Stimulated activated CD8-positive, alpha-beta memory T cell treated with anti-CD3 and anti-CD28 coated beads, Interleukin-7, amount 100 ng/mL, for 4 hours (primary cell): Measurements from ENCODE around the gene NRG3.
"Not testable (repeated sequence)": the region's sequence is repeated elsewhere in the genome, so short reads cannot be mapped to it uniquely, and the experiment has no call there.

Source experiments
- DNase-seq, 2 donors: peaks; one replicate each; pipeline ENCODE4 v3.0.0-alpha.2; 2020; ENCODE audit warnings: low read depth in 2 of 2

NRG3 gene

DNA sequence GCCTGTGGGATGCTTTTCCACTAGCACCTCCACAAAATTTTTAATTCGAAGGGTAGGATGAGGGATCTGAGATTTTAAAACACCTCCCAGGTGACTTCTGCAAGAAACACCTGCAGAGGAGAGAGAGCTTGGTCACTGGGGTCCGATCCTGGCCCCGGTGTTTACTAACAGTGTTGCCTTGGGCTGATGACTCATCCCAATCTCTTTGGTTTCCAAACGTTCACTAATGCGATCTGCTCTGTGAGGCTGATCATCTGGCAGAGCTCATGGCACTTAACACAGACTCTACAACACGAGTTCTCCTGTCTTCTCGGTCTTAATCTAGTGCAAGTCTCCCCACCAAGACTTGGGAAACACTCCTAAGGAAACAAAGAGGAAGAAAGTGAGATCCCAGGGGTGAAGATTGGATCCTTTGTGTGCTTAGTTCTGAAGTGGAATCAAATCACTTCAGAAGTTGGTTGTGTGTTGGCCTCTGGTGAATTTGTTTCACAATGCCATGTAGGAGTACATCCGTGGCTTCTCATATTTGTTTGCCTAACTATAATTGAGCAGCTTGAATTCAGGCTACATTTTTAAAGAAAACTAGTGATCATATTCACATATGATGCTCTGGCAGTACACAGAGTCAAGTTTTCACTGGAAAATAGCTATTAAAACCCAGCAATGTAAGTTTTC is 407.9 kb downstream of the NRG3 start:
- no peak for DNase-seq

DNA sequence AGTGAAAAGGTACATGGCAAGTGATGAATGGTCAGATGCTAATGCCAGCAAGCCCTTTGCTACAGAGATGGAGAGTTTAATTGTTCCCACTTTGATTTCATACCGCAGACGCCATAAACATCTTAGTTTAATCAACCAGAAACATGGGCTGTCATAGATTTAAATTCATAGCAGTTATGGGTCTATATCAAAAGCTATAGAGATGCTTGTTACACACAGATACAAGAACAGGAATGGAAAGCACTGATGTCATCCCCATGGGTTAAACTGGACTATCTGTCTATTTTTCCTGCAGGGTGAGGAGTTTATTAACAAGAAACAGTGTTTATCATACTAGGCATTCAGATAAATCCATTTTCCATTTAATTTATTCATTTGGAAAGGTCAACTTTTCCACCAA is 409.2 kb downstream of the NRG3 start:
- DNase-seq, result no peak

DNA sequence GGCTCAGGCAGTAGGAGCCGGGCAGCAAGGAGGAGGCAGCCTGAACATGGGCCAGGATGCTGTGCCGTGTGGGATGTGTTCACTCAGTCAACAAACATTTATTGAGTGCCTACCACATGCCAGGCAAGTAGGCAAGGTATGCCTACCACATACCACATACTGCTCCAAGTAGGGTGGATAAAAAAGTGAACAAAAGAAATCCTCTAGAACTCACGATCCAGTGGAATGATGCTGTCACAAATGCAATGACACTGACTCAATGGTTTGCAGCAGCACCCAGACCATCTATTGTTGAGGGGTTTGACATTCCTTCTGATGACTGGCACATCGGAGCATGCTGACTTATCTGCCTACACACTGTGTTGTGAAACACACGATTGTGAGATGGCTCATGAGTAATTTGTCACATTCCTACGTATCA is 413.5 kb downstream of the NRG3 start:
- no peak for DNase-seq

DNA sequence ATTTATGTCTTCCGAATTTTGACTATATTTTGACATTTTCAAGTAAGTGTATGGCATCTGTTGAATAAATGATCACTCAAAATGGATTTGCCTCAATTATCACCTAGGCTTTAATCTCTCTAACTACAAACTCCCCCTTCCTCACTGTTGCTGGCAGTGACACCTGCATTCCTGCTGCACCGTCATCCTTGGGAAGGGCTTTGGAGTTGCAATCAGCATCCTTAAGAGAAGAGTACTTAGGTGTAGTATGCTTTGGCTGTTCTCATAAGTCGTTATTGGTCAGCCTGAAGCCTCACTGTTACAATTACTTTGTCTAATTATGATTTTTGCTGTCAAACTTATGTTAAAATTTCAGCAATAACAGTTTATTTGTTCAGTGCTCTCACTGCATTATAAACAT is 415.0 kb downstream of the NRG3 start:
- DNase-seq, result no peak

DNA sequence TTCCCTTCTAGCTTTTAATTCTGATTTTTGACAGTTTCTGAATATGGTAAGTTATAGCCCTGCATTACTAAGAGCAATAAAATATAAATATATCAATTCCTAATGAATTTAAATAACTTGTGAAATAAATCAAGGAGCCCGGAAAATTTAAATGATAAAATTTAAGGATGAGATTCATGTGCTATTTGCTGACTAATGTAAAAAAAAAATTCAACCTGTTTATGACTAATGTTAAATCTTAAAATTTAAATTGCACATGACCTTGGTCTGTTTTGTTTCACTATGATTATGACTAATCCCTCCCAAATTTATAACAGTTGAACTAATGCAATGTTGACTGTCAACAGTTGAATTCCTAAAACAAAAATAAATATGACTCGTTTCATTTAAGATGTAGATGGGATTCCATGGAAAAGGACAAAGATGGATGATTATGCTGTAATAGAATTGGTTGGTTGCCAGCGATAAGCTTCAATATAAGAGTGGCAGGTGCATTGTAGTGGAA is 419.9 kb downstream of the NRG3 start:
- DNase-seq, result no peak

DNA sequence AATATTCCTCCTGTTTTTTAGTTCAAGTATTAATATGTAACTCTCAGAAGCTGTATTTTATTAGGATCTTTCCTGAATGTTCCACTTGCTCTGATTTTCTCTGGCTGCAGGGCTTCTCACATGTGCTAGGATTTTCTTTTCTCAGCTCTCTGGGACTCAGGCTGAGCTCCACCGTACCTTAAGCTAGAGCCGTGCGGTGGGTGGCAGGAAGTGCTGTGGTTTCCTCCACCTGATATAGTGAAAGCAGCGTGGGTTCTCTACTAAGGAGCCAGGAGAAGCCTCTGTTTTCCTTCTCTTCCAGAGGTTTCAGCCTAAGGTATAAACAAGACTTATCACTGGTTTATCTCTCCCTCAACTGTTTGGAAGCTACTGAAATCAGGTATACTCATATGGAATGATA is 433.6 kb downstream of the NRG3 start:
- DNase-seq, result no peak

DNA sequence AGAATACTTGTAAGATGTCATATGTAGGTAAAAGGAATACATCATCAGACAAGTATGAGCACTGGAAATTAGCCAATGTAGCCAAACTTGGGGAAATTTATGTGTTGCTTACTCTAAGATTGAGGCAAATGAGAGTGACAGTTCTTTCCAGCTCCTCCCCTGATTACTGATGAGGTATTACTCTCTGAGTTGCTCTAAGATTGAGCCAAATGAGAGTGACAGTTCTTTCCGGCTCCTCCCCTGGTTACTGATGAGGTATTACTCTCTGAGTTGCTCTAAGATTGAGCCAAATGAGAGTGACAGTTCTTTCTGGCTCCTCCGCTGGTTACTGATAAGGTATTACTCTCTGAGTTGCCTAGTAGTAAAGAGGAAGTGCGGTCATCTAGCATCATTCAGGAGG is 435.8 kb downstream of the NRG3 start:
- DNase-seq, result no peak

DNA sequence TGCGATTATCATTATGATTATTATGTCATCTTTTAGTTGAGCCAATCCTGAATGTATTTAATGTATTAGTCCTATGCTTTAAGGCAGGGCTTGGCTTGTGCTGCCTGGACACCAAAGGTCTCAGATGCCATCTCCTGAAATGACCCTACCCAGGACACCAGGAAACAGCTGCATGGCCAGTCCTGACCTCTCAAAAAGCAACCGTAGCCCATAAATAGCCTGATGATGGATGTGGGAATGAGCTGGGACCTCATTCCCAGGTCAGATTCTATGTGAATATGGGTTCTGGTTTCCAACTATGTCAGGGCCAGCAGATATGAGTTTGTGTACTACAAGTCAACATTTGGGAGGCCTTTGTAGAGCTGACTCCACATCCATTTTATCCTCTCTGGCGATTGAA is 438.4 kb downstream of the NRG3 start:
- no peak for DNase-seq

DNA sequence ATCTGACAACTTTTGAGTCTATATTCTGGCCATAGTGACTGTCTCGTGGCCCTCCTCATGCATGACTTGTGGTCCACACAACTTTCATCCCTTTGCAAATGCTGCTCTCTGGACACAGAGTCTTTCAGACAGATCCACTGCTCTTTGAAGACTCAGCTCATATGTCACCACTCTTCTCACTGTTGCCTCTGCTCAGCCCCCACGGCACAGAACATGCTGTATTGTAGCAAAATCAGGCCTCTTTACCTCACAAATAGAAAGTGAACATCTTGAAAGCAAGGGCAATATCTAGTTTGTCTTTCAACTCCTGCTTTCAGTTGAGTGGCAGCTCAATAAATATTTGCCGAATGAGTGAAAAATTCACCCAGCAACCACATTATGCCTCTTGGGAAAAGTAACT is 443.5 kb downstream of the NRG3 start:
- DNase-seq, result no peak

DNA sequence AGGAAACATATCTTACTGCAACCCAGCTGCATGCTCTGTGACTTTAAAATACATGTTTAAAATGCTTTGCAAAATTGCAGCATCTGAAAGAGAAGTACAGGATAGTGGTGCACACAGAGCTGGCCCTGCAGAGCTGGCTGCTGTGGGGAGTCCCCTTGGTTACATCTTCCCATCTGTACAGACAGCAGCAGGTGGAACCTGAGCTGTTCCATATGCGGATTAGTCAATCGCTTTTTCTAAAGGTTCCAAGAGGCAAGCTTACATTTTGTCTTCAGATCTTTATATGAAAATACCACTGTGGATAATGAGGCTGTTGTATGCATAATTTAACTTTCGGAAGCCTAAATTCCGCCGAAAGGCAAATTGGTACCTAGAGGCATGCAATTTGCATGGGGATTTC is 444.1 kb downstream of the NRG3 start:
- no peak for DNase-seq

DNA sequence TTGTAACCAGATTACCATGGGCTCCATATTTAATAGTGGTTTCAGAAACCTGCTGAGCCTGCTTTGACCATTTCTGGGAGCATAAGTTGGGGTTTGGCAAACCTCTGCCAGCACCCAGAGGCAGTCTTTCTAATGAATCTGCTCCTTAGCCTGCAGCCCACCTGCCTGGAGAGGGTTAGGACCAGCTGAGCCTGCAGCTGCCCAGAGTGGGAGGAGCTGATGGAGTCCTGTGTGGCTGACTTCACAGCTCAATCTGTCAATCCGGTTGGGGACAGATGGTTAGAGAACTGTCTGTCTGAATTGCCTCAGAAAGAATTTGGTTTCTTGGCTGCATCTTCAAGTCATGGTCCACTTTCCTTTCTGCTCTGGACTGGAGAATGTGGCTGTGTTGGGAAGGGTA is 444.6 kb downstream of the NRG3 start:
- DNase-seq, result no peak

DNA sequence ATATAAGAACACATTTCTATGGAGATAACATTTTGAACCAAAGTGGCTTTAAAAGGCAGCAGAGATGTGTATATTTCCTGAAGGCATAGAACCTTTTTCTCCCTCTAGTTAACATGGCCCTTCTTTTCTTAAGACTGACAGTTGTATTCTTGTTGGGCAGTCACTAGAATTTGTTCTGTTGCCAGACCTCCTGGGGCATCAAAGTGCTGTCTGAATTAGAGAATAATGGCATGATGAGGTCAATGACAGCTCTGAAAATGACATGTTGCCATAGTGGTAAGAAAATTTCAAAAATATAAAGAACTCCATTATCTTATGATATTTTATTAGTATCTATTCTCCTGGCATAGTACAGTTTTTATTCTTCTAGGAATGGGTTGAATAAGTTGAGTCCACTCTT is 446.7 kb downstream of the NRG3 start:
- DNase-seq, result no peak

DNA sequence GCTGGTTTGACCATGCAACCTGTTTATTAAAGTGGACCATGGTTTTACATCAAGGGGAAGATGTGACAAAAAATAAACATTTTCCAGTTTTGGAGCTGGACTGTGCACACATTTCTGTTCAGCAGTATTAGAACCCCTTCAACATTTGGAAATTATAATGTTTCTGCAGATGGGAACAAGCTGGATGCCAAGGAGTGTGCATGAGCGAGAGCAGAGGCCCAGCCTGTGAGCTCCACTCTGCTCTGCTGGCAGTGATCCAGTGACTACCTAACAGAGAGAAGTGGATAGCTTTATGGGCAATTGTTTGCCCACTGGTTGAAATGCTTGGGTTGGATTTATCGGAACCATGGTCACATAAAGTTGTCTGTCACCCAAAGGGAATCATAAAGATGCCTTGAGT is 456.7 kb downstream of the NRG3 start:
- no peak for DNase-seq

DNA sequence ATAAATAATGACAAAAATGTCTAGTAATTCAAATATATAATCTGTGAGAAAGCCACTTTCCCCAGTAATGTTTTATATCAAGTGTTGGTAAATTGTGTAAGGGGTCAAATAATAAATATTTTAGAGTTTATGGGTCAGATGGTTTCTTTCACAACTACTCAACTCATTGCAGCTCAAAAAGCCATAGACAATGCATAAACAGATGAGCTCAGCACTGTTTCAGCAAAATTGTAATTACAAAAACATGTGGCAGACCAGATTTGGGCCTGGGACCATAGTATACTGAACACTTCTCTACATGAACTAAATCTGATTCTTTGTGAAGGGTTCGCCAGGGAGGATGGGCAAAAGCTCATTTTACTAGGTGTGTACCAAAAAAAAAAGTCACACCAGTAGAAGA is 460.8 kb downstream of the NRG3 start:
- no peak for DNase-seq

DNA sequence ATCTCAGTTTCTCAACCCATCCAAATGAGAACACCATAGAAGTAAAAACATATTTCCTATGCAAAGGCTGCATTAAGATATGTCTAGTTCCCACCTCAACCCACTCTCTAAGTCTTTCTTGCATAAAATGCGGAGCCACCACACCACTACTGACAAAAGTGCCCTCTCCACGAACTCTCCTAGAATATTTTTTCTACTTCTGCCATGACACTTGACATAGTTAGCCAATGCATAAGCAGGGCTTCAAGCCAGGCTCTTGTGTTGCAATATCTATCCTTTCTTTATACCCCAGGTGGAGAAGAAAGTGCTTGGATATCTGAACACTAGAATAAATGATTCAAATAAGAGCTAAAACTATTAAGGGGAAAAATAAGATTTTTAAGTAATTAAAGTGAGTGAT is 465.2 kb downstream of the NRG3 start:
- no peak for DNase-seq

DNA sequence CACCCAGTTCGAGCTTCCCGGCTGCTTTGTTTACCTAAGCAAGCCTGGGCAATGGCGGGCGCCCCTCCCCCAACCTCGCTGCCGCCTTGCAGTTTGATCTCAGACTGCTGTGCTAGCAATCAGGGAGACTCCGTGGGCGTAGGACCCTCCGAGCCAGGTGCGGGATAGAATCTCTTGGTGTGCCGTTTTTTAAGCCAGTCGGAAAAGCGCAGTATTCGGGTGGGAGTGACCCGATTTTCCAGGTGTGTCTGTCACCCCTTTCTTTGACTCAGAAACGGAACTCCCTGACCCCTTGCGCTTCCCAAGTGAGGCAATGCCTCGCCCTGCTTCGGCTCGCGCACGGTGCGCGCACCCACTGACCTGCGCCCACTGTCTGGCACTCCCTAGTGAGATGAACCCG is 474.6 kb downstream of the NRG3 start:
- DNase-seq, result not testable (repeated sequence)

DNA sequence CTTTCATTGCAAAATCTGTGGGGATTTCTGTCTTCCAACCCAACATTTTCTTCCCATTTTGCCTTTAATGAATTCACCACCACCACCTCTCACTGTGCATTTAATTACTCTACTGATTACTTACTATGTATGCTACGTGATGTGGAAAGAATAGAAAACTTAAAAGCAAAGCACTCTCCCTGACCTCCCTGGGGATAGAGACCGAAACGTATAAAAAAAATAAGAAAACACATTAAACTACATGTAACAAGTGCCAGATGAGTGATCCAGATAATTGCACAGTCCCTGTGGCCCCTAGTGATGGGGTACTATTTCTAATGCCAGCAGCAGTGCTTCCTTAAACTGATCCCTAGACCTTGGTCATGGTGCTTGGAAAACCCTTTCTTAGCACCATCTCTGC is 478.4 kb downstream of the NRG3 start:
- DNase-seq, result no peak

DNA sequence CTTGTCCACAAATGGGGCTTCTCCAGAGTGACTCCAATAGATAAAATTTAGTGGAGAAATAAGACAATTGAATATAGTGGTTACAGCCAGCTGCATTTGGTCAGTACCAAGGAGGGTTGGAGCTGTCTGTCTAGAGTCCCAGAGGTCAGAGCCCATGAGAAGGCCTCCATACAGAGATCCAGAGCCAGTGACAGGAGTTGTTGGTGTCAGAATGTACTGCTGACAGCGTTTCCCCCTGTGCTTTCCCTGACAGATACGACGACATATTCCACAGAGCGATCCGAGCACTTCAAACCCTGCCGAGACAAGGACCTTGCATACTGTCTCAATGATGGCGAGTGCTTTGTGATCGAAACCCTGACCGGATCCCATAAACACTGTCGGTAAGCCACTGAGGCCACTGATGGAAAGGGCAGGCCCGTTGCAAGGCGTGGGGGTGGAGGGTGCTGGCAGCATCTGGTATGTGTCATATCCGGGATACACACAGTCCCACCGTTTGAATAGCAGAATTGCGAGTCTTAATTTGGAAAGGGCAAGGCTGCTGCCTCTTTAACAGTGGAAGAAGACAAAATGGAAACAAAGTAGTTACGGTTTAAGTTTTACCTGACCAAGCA is 483.6 kb downstream of the NRG3 start:
- DNase-seq, result no peak

DNA sequence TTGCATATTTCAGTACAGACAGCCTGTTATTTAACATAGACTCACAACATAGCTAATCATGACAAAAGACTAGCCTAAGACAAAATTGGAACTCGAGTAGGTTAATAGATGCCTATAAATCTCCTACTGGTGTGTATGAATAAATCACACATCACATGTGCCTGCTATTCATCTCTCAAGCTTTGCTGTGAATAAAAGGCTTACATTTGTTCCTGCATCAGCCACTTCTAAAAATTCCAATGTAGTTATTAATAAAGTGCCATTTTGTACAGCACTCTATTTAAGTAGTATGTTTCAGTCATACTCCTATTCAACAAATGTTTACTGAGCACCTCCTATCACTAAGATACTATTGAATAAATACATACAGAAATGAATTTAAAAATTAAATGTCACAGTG is 486.3 kb downstream of the NRG3 start:
- DNase-seq, result no peak

DNA sequence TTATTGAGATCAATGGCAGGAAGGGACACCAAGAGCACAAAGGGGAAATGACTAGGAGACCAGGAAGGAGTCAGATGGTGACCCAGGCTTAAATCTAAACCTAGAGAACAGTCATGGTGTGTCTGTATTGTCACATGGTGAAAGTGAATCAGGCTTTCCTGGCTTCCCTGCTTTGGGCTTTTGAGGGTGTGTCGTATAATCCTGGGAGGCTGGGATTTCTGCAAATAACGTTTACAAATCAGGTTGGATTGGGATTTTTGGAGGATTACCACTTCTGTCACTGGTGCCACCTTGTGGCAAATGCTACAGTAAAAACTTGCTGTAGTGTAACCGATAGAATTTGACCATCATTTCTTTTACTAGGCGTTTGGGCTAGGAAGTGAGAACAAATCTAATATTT is 502.6 kb downstream of the NRG3 start:
- no peak for DNase-seq

DNA sequence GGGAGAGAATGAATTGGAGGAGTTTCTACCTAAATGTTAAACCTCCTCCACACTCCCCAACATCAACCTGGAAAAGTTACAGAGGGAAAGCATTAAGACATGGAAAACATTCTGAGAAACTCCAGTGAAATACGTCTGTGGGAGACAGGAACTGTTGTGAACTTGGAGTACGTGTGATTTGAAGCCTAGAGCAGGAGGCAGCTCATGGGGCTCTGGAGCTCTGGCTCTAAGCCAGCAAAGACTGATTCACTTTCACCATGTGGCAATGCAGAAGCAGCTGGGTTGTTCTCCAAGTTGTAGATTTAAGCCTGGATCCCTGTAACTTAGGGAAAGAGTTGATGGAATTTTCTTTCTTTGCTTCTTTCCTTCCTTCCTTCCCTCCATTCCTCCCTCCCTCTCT is 503.2 kb downstream of the NRG3 start:
- no peak for DNase-seq

DNA sequence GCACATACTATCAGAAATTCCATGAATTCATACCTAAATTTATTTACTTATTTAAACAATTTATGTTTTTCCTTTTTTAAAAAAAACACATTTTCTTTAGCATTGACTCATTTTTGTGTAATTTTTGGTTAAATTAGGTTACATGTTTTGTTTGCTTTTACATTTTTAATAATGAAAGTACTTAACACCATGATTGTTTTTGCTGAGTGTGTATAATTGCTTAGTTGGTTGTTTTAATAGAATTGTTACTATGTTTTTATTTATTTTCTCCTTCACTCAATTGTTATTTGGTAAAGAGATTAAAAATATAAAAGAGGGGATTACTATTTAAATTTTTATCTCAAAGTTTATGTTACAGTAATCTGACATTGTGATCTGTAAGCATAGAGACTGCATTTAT is 508.4 kb downstream of the NRG3 start:
- no peak for DNase-seq

DNA sequence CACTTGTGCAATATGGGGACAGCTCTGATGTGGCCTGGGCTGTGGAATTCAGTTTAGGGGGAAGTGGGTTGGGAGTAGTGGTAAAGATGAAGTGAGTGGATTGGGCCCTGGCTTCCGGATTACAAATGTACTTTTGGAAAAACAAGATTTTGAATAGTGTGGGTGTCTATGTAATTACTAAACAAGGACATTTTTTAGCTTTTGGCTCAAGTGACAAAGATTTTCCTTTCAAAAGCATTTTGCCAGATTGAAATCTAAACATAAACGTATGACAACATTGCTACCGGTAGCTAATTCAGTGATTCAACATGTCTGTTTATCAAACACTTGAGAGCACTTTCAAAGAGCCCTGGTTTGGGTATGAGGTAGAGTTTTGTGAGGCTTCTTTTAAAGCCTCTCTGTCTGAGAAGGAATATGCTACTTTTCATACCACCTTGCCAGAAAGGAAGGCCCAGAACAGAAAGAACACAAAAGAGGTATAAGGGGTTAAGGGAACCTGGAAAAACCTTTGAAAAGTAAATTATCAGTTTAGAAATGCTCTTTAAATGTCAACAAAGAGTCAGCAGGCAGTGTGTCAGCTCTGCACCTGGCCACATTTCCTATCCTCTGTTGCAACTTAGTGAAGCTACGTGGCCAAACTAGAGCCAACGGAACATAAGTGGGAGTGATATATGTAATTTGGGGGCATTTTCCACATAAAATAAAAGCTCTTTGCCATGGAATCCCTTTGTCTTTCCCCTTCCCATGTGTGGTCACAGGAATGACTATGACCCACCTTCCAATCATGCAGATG is 516.1 kb downstream of the NRG3 start:
- DNase-seq, result no peak
